PC-3 (cell line): ENCODE measurements around the gene MACROH2A1. TPM values are rescaled to one million over a fixed set of nuclear protein-coding genes. Genes with fewer than 3 reads are reported as not detected.

Experiments used
- ATAC-seq: fragments of 200-7000 bp; cut with Tn5 transposase; 2 replicates; pipeline ENCODE4 v1.9.1; 2020; ENCODE audit warnings: mild to moderate bottlenecking, moderate library complexity
- BruUV-seq: library from RNA; stranded (reverse); fragments of 400-500 nt; replicated peaks from 2 replicates; lab custom pipeline; 2021; lab: Mats Ljungman, UMichigan
- CTCF ChIA-PET: fragments of 300-600 bp; sonication (Branson Sonifier 250); formaldehyde crosslinking; loops from one replicate; lab custom pipeline; 2022; ENCODE audit warnings: antibody characterized with exemption; lab: Charles Lee
- POLR2A ChIA-PET: fragments of 300-600 bp; sonication (Branson Sonifier 250); formaldehyde crosslinking; loops from one replicate; lab custom pipeline; 2022; ENCODE audit warnings: antibody characterized with exemption; ENCODE audit not compliant: unreplicated experiment; lab: Charles Lee
- DNase-seq: peaks from one replicate; pipeline ENCODE4 v3.0.0-alpha.2; 2015
- H2AFZ ChIP-seq: fragments of 300-600 bp; sonication (generic); 2 replicates; pipeline ENCODE4 v1.6.0; 2016; ENCODE audit warnings: antibody characterized with exemption, low read length
- H3F3A ChIP-seq: fragments of 300-600 bp; sonication (generic); one replicate; pipeline ENCODE4 v1.6.0; 2017; ENCODE audit warnings: antibody characterized with exemption, low read length, control low read depth, mild to moderate bottlenecking; ENCODE audit not compliant: unreplicated experiment
- H3K27ac ChIP-seq: fragments of 300-600 bp; sonication (generic); 2 replicates; pipeline ENCODE4 v1.5.1; 2016; ENCODE audit warnings: mild to moderate bottlenecking, low read length
- H3K27me3 ChIP-seq: fragments of 300-600 bp; sonication (generic); 2 replicates; pipeline ENCODE4 v1.6.1; 2016; ENCODE audit warnings: low read length, mixed read lengths
- H3K36me3 ChIP-seq: fragments of 300-600 bp; sonication (generic); 2 replicates; pipeline ENCODE4 v1.6.1; 2016; ENCODE audit warnings: low read depth, mixed run types, low read length, mixed read lengths
- H3K4me1 ChIP-seq: fragments of 300-600 bp; sonication (generic); 2 replicates; pipeline ENCODE4 v1.5.1; 2016; ENCODE audit warnings: low read length; ENCODE audit not compliant: insufficient read depth
- H3K4me2 ChIP-seq: fragments of 300-600 bp; sonication (generic); 2 replicates; pipeline ENCODE4 v1.6.0; 2016; ENCODE audit warnings: low read length
- H3K4me3 ChIP-seq: fragments of 300-600 bp; sonication (generic); 2 replicates; pipeline ENCODE4 v1.5.1; 2016; ENCODE audit warnings: mild to moderate bottlenecking, low read length, mixed read lengths
- H3K79me2 ChIP-seq: fragments of 300-600 bp; sonication (generic); 2 replicates; pipeline ENCODE4 v1.6.1; 2017; ENCODE audit warnings: low read length, mixed read lengths
- H3K9ac ChIP-seq: fragments of 300-600 bp; sonication (generic); 2 replicates; pipeline ENCODE4 v1.6.0; 2016; ENCODE audit warnings: mild to moderate bottlenecking, low read length
- H3K9me2 ChIP-seq: fragments of 300-600 bp; sonication (generic); replicated peaks from 2 replicates; pipeline ENCODE4 v1.6.1; 2016; ENCODE audit warnings: mixed run types, low read length, mixed read lengths
- H3K9me3 ChIP-seq: fragments of 300-600 bp; sonication (generic); 2 replicates; pipeline ENCODE4 v1.6.1; 2016; ENCODE audit warnings: low read length, mixed read lengths
- H4K20me1 ChIP-seq: fragments of 300-600 bp; sonication (generic); 2 replicates; pipeline ENCODE4 v1.6.1; 2016; ENCODE audit warnings: low read length, mixed read lengths
- EZH2 ChIP-seq: fragments of 300-600 bp; sonication (generic); IDR thresholded peaks from one replicate; pipeline ENCODE4 v1.6.1; 2017; ENCODE audit warnings: antibody characterized with exemption, mild to moderate bottlenecking, low read length; ENCODE audit not compliant: unreplicated experiment
- EZH2phosphoT487 ChIP-seq: fragments of 300-600 bp; sonication (generic); IDR thresholded peaks from 2 replicates; pipeline ENCODE4 v1.6.1; 2018; ENCODE audit warnings: mild to moderate bottlenecking, antibody characterized with exemption, low read length, borderline replicate concordance
- intact Hi-C: fragments of 100-400 bp; cut with micrococcal nuclease; formaldehyde crosslinking; loops from 2 replicates; pipeline ENCODE4 v1.9.0; 2023
- total RNA-seq: library from RNA; depleted of rRNA; stranded (reverse); fragments of >200 nt; gene quantifications from 2 replicates; pipeline ENCODE4 v1.2.3, GENCODE V29; 2014
- TF ChIP-seq, protein P1 (sequence below): fragments of 300-600 bp; sonication (generic); conservative IDR thresholded peaks from 2 replicates; pipeline ENCODE4 v1.5.1; 2017; ENCODE audit warnings: antibody characterized with exemption, low read depth, mild to moderate bottlenecking, low read length

Gene MACROH2A1
- total RNA-seq, 1 experiment from 2014 or later = 388 TPM

DNA sequence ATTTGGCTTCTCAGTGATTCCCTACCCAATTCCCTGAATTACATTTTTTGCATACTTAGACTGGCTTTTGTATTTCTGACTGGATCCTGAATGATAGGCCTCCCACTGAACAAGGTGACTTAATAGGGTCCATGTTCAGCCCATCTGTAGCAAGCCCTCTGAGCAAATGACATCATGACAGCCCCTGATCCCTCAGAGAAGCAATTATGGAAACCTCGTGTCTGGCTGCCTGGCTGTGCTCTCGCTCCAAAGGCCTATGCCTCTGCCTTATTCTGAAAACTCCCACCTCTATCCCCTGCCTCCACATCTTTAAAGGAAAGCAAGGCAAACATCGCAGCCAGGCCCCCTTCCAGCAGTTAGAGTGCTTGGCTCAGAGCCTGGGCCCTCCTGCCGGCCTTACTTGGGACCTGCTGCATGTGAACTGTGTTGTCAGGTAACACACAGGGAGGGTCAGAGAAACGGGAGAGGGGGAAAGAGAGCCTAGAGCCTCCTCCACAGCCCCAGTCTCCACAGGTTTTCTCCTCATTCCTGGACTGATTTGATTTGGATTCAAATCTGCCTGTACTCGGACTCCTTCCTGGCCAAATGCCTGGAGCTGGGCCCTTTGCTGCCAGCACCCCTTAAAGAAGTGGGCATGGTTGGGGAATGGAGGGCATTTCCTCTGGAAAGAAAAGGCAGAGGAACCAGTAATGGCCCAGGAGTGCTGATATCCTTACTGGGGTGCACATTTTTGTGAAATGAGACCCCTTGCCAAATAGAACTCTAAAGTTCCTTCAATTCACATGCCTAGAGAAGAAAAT is 44.3 kb upstream of the MACROH2A1 start:
- intact Hi-C loops = no loop called here
- Histone ChIP-seq H3K27ac (no peak overlapping the region), H3K4me1 (no peaks in the 10 kb centered on the region; the same call in 1 of the 2 replicates), H3F3A (no peaks in the 10 kb centered on the region), H3K4me3 (no peak overlapping the region), H3K36me3 (no peaks in the 10 kb centered on the region), H3K9ac (no peak overlapping the region), H3K27me3 (no peaks in the 10 kb centered on the region), H2AFZ (no peak overlapping the region), H4K20me1 (no peaks in the 10 kb centered on the region), H3K79me2 (no peaks in the 10 kb centered on the region), H3K4me2 (no peak overlapping the region), H3K9me3 (no peaks in the 10 kb centered on the region), H3K9me2 (no peaks in the 10 kb centered on the region)
- DNase-seq = no peak
- BruUV-seq = no TSS peak
- TF ChIP-seq, protein P1, sequence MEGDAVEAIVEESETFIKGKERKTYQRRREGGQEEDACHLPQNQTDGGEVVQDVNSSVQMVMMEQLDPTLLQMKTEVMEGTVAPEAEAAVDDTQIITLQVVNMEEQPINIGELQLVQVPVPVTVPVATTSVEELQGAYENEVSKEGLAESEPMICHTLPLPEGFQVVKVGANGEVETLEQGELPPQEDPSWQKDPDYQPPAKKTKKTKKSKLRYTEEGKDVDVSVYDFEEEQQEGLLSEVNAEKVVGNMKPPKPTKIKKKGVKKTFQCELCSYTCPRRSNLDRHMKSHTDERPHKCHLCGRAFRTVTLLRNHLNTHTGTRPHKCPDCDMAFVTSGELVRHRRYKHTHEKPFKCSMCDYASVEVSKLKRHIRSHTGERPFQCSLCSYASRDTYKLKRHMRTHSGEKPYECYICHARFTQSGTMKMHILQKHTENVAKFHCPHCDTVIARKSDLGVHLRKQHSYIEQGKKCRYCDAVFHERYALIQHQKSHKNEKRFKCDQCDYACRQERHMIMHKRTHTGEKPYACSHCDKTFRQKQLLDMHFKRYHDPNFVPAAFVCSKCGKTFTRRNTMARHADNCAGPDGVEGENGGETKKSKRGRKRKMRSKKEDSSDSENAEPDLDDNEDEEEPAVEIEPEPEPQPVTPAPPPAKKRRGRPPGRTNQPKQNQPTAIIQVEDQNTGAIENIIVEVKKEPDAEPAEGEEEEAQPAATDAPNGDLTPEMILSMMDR = no peak
- TF ChIP-seq EZH2 = no peak
- no peak for TF ChIP-seq EZH2phosphoT487
- CTCF ChIA-PET = no interaction called here
- POLR2A ChIA-PET = no interaction called here
- no peak for ATAC-seq

GRCh38 chr5:135442431-135443160 is 43.6 kb upstream of the MACROH2A1 start:
- no peaks in the 10 kb centered on the region for H3K79me2 ChIP-seq
- H3K9me2 ChIP-seq = no peaks in the 10 kb centered on the region
- H3K9me3 ChIP-seq = no peaks in the 10 kb centered on the region
- no peak overlapping the region for H3K27ac ChIP-seq
- peaks cover 4% of the 10 kb centered on the region for H3K4me1 ChIP-seq
- H3K9ac ChIP-seq = no peak overlapping the region
- DNase-seq (no peak), ATAC-seq (no peak)
- intact Hi-C loops = no loop called here
- H3K27me3 ChIP-seq = no peaks in the 10 kb centered on the region
- H2AFZ ChIP-seq = no peak overlapping the region
- TF ChIP-seq EZH2 = no peak
- no peak for TF ChIP-seq EZH2phosphoT487
- TF ChIP-seq, protein P1 = no peak
- H3K36me3 ChIP-seq = no peaks in the 10 kb centered on the region
- H3K4me3 ChIP-seq = no peak overlapping the region
- BruUV-seq = no TSS peak
- POLR2A ChIA-PET = no interaction called here
- CTCF ChIA-PET = no interaction called here
- no peaks in the 10 kb centered on the region for H4K20me1 ChIP-seq
- no peak overlapping the region for H3K4me2 ChIP-seq
- H3F3A ChIP-seq = no peaks in the 10 kb centered on the region

DNA sequence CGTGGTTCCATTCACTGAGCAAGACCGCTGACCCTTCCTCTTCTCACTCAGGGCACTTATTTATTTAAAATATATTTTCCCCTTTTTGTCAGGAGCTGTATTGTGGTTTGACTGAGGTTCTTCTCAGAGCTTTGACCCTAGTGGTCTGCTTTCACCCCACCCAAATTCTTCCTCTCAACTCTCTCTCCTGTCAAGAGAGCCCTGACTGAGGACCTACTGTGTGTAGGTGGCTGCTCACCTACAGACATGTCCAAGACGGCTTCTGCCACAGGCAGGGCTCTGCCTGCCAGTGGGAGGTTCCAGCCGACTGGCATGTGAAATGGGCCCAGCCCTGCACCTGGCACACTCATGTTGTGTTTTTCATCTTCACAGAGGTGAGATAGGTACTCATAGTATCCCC is 42.9 kb upstream of the MACROH2A1 start:
- DNase-seq (no peak), ATAC-seq (no peak)
- H3K36me3 ChIP-seq = no peaks in the 10 kb centered on the region
- H3K27ac ChIP-seq = no peak overlapping the region
- no TSS peak for BruUV-seq
- no peaks in the 10 kb centered on the region for H3K9me3 ChIP-seq
- no peaks in the 10 kb centered on the region for H3K9me2 ChIP-seq
- TF ChIP-seq EZH2phosphoT487 (no peak), EZH2 (no peak)
- TF ChIP-seq, protein P1 = no peak
- H3K4me2 ChIP-seq = no peak overlapping the region
- no peaks in the 10 kb centered on the region for H4K20me1 ChIP-seq
- H3K9ac ChIP-seq = no peak overlapping the region
- POLR2A ChIA-PET = no interaction called here
- H3K4me1 ChIP-seq = peaks cover 11% of the 10 kb centered on the region
- no peaks in the 10 kb centered on the region for H3F3A ChIP-seq
- intact Hi-C loops = no loop called here
- H3K27me3 ChIP-seq = no peaks in the 10 kb centered on the region
- no peak overlapping the region for H3K4me3 ChIP-seq
- no peak overlapping the region for H2AFZ ChIP-seq
- CTCF ChIA-PET = no interaction called here
- no peaks in the 10 kb centered on the region for H3K79me2 ChIP-seq
